K562 (cell line): ENCODE data around the gene ERCC4. TPM values are rescaled to one million over a fixed set of nuclear protein-coding genes. Genes with fewer than 3 reads are reported as not detected.

Experiments used
- ARHGAP35 ChIP-seq: fragments of 450-650 bp; IDR thresholded peaks from 2 replicates; pipeline ENCODE4 v1.6.1; 2018; ENCODE audit not compliant: partially characterized antibody
- ARID3B ChIP-seq: fragments of 250-450 bp; sonication (Bioruptor Pico); IDR thresholded peaks from 2 replicates; pipeline ENCODE4 v1.4.0; 2020; ENCODE audit warnings: borderline replicate concordance
- C11orf30 ChIP-seq: fragments of 450-650 bp; IDR thresholded peaks from 2 replicates; pipeline ENCODE4 v1.6.1; 2016; ENCODE audit warnings: low read depth, mild to moderate bottlenecking
- ERF ChIP-seq: fragments of 450-650 bp; formaldehyde crosslinking; IDR thresholded peaks from 2 replicates; pipeline ENCODE4 v1.4.0; 2020; ENCODE audit warnings: mild to moderate bottlenecking, mixed read lengths
- ETV5 ChIP-seq: sonication (generic); formaldehyde crosslinking; IDR thresholded peaks from 2 replicates; pipeline ENCODE4 v1.4.0; 2020; ENCODE audit warnings: low read depth, mild to moderate bottlenecking, missing genetic modification reagents
- EWSR1 ChIP-seq: fragments of 450-650 bp; IDR thresholded peaks from 2 replicates; pipeline ENCODE4 v1.6.1; 2018; ENCODE audit warnings: borderline replicate concordance, mild to moderate bottlenecking, low read depth, moderate library complexity; ENCODE audit not compliant: partially characterized antibody
- FOSL1 ChIP-seq: fragments of 200-800 bp; sonication (Bioruptor generic); conservative IDR thresholded peaks from 2 replicates; pipeline ENCODE4 v1.6.1; 2016; ENCODE audit warnings: missing genetic modification characterization, missing compliant biosample characterization
- KLF13 ChIP-seq: fragments of 450-650 bp; IDR thresholded peaks from 2 replicates; pipeline ENCODE4 v1.6.1; 2016; ENCODE audit warnings: missing genetic modification characterization, low read depth, mild to moderate bottlenecking, missing compliant biosample characterization, moderate library complexity, borderline replicate concordance
- POLR2AphosphoS5 ChIP-seq: IDR thresholded peaks from 2 replicates; pipeline ENCODE4 v1.6.1; 2011; ENCODE audit warnings: mild to moderate bottlenecking, low read depth, low read length, moderate library complexity; ENCODE audit not compliant: control insufficient read depth, insufficient read depth
- RB1 ChIP-seq: fragments of 450-650 bp; IDR thresholded peaks from 2 replicates; pipeline ENCODE4 v1.6.1; 2017; ENCODE audit warnings: low read depth, mild to moderate bottlenecking
- RBBP5 ChIP-seq: fragments of 200-600 bp; sonication (generic); IDR thresholded peaks from 2 replicates; pipeline ENCODE4 v1.6.1; 2012; ENCODE audit warnings: borderline replicate concordance, mild to moderate bottlenecking, low read length, control low read depth, inconsistent platforms; ENCODE audit not compliant: insufficient read depth, poor library complexity, severe bottlenecking
- SRSF9 ChIP-seq: fragments of 200-400 bp; formaldehyde crosslinking; IDR thresholded peaks from 2 replicates; pipeline ENCODE4 v1.6.1; 2017; ENCODE audit warnings: low read depth, low read length, borderline replicate concordance
- TSHZ1 ChIP-seq: fragments of 250-450 bp; sonication (Bioruptor Pico); IDR thresholded peaks from 2 replicates; pipeline ENCODE4 v1.4.0; 2020; ENCODE audit warnings: mild to moderate bottlenecking, moderate library complexity
- YY1 ChIP-seq, 3 experiments: IDR thresholded peaks; 2 replicates each; pipeline ENCODE4 v1.6.1; 2011; ENCODE audit warnings: low read length in 2 of 3, mild to moderate bottlenecking in 2 of 3, moderate library complexity in 2 of 3, borderline replicate concordance in 1 of 3, control low read depth in 1 of 3, low read depth in 1 of 3; ENCODE audit not compliant: insufficient read depth in 3 of 3, insufficient replicate concordance in 2 of 3, control insufficient read depth in 1 of 3, insufficient read length in 1 of 3; ENCODE audit errors: extremely low read depth in 1 of 3
- ZBTB2 ChIP-seq: fragments of 450-650 bp; IDR thresholded peaks from 2 replicates; pipeline ENCODE4 v1.6.1; 2016; ENCODE audit warnings: antibody characterized with exemption
- polyA plus RNA-seq, 8 experiments: library from polyadenylated mRNA; depleted of rRNA in 4 of 8; stranded (reverse) in 5 of 8; unstranded in 3 of 8; fragments of >200 nt; fragmentation: Nextera tagmentation in 2 of 8; fragmentation: Illumina TruSeq in 1 of 8; extraction: Ambion mirVana in 2 of 8; extraction: Trizol in 1 of 8; gene quantifications; 2 replicates each; pipeline versions ENCODE4 v1.2.1 to v1.2.3, GENCODE V29; 2011 to 2014; ENCODE audit warnings: inconsistent platforms in 1 of 8, missing spikeins in 1 of 8
- total RNA-seq, 7 experiments: library from RNA; depleted of rRNA in 6 of 7; stranded (reverse); fragments of >200 nt in 6 of 7; fragmentation: Illumina TruSeq in 2 of 7; extraction: Trizol in 2 of 7; gene quantifications; 2 replicates each; pipeline versions ENCODE4 v1.2.1 to v1.2.3, GENCODE V29; 2011 to 2021; ENCODE audit warnings: low replicate concordance in 1 of 7
- TF ChIP-seq, protein P1 (sequence below): sonication (generic); formaldehyde crosslinking; IDR thresholded peaks from 2 replicates; pipeline ENCODE4 v1.8.0; 2022; ENCODE audit warnings: mild to moderate bottlenecking, missing genetic modification reagents, borderline replicate concordance

ERCC4 gene
- total and polyA plus RNA-seq, 9 of the 15 experiments (the other 6 are each of a cell fraction or from before 2014, with no cell fraction given), result 3.7 to 10.5 (median 6.0) TPM

GRCh38 chr16:13919683-13920509 is at the start of gene ERCC4 (continued):
- TF ChIP-seq TSHZ1 (CRISPR knock-in tag) (no peak), KLF13 (tag) (no peak), ARHGAP35 (no peak), C11orf30 (peak; percentile 83), POLR2AphosphoS5 (peak; percentile 45; the same call in 1 of the 2 replicates), ERF (0 out of 2 replicates have a peak, but pooled peaks have one; percentile 27), FOSL1 (0 out of 2 replicates have a peak, but pooled peaks have one; percentile 12), ETV5 (CRISPR knock-in tag) (no peak), ZBTB2 (no peak), EWSR1 (no peak), YY1 (IDR thresholded peaks at IDR 0.05; ENCODE audit: borderline replicate concordance in 1 of 3, control insufficient read depth in 1 of 3, extremely low read depth in 1 of 3, insufficient read depth in 3 of 3, insufficient read length in 1 of 3, insufficient replicate concordance in 2 of 3, low read depth in 1 of 3, low read length in 2 of 3) (peak; percentile 51 to 90 (median 84)), SRSF9 (no peak), ARID3B (CRISPR knock-in tag) (no peak), RB1 (peak; percentile 78), RBBP5 (peak; percentile 98)
- TF ChIP-seq, protein P1, sequence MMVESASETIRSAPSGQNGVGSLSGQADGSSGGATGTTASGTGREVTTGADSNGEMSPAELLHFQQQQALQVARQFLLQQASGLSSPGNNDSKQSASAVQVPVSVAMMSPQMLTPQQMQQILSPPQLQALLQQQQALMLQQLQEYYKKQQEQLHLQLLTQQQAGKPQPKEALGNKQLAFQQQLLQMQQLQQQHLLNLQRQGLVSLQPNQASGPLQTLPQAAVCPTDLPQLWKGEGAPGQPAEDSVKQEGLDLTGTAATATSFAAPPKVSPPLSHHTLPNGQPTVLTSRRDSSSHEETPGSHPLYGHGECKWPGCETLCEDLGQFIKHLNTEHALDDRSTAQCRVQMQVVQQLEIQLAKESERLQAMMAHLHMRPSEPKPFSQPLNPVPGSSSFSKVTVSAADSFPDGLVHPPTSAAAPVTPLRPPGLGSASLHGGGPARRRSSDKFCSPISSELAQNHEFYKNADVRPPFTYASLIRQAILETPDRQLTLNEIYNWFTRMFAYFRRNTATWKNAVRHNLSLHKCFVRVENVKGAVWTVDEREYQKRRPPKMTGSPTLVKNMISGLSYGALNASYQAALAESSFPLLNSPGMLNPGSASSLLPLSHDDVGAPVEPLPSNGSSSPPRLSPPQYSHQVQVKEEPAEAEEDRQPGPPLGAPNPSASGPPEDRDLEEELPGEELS (CRISPR knock-in tag), result no peak
